Measurements from ENCODE around the gene NHLH2.

NHLH2 gene

DNA sequence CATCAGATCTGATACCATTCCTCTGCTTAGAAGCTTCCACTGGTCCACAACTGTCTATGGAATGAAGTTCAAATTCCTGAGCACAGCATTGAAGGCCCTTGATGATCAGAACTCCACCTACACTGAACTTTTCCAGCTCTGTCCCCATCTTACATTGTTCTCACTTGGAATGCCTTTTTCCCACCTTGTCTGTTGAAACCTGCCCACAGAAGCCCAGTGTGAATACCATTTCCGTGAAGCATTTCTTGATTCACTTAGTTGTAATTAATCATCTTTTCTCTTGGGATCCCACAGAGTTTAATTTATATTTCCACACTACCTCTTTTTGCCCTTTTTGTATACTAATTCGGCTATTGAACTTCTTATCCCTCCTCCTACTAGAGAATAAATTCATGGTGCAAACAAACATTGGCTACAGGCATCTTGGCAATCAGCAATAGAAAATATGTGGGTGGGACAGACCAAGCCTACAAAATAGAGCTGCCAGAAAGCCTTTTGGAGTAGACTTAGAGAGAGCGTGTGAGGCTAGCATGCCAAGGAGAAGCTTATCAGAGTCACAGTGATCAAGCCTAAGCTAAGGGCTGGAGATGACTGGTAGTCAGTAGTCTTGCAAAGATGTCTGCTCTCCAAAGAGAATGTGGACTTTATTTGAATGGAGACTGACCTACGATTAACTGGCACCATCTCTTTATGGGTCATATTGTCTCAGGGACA, 26.1 kb downstream of the NHLH2 start:
- Histone ChIP-seq H3F3A (ENCODE audit: control insufficient read depth, insufficient read depth) (no peaks in the 10 kb centered on the region), H3K9me3 (ENCODE audit: control insufficient read depth, insufficient read depth, low read length) (no peaks in the 10 kb centered on the region), H3K4me2 (ENCODE audit: low read length) (no peak overlapping the region), H3K4me1 (ENCODE audit: control insufficient read depth, low read length) (no peaks in the 10 kb centered on the region), H4K20me1 (ENCODE audit: control insufficient read depth, insufficient read depth, low read depth, low read length) (no peaks in the 10 kb centered on the region), H3K27ac (ENCODE audit: low read depth, low read length) (no peak overlapping the region), H3K9me2 (replicated peaks; ENCODE audit: control insufficient read depth, low read length) (no peaks in the 10 kb centered on the region), H3K27me3 (ENCODE audit: control insufficient read depth, low read length) (no peaks in the 10 kb centered on the region), H3K36me3 (ENCODE audit: control insufficient read depth, low read length) (no peaks in the 10 kb centered on the region), H3K4me3 (ENCODE audit: low read length) (no peak overlapping the region), H3K79me2 (ENCODE audit: control insufficient read depth, low read length) (no peaks in the 10 kb centered on the region)
- no peak for TF ChIP-seq EZH2phosphoT487 (IDR thresholded peaks at IDR 0.05; ENCODE audit: borderline replicate concordance, low read length)
- TF ChIP-seq, protein P1, sequence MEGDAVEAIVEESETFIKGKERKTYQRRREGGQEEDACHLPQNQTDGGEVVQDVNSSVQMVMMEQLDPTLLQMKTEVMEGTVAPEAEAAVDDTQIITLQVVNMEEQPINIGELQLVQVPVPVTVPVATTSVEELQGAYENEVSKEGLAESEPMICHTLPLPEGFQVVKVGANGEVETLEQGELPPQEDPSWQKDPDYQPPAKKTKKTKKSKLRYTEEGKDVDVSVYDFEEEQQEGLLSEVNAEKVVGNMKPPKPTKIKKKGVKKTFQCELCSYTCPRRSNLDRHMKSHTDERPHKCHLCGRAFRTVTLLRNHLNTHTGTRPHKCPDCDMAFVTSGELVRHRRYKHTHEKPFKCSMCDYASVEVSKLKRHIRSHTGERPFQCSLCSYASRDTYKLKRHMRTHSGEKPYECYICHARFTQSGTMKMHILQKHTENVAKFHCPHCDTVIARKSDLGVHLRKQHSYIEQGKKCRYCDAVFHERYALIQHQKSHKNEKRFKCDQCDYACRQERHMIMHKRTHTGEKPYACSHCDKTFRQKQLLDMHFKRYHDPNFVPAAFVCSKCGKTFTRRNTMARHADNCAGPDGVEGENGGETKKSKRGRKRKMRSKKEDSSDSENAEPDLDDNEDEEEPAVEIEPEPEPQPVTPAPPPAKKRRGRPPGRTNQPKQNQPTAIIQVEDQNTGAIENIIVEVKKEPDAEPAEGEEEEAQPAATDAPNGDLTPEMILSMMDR (IDR thresholded peaks at IDR 0.05; ENCODE audit: low read depth, low read length, poor library complexity, severe bottlenecking): no peak

DNA sequence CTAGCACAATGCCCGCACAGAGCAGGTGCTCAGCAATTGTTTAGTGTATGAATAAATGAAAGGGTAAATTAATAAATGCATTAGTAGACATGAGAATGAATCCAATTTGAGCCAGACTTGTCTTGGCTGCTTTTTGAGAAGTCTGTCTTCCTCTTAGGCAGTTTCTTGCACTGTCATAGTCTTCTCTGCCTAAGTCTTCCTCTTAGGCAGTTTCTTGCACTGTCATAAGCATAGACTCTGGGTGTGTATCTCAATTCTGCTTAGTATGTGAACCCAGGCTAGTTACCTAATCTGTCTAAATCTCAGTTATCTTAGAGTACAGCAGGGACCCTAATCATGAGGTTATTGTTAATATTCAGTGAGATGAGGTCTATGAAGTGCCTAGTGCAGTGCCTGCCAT, 27.2 kb downstream of the NHLH2 start:
- no peak for TF ChIP-seq EZH2phosphoT487 (IDR thresholded peaks at IDR 0.05; ENCODE audit: borderline replicate concordance, low read length)
- TF ChIP-seq, protein P1 (IDR thresholded peaks at IDR 0.05; ENCODE audit: low read depth, low read length, poor library complexity, severe bottlenecking): no peak
- H3K4me1 ChIP-seq (ENCODE audit: control insufficient read depth, low read length): no peaks in the 10 kb centered on the region
- H3K27me3 ChIP-seq (ENCODE audit: control insufficient read depth, low read length): no peaks in the 10 kb centered on the region
- no peaks in the 10 kb centered on the region for H3F3A ChIP-seq (ENCODE audit: control insufficient read depth, insufficient read depth)
- no peaks in the 10 kb centered on the region for H3K9me2 ChIP-seq (replicated peaks; ENCODE audit: control insufficient read depth, low read length)
- H3K9me3 ChIP-seq (ENCODE audit: control insufficient read depth, insufficient read depth, low read length): no peaks in the 10 kb centered on the region
- no peaks in the 10 kb centered on the region for H3K79me2 ChIP-seq (ENCODE audit: control insufficient read depth, low read length)
- no peak overlapping the region for H3K27ac ChIP-seq (ENCODE audit: low read depth, low read length)
- H3K36me3 ChIP-seq (ENCODE audit: control insufficient read depth, low read length): no peaks in the 10 kb centered on the region
- H3K4me2 ChIP-seq (ENCODE audit: low read length): no peak overlapping the region
- no peaks in the 10 kb centered on the region for H4K20me1 ChIP-seq (ENCODE audit: control insufficient read depth, insufficient read depth, low read depth, low read length)
- no peak overlapping the region for H3K4me3 ChIP-seq (ENCODE audit: low read length)

DNA sequence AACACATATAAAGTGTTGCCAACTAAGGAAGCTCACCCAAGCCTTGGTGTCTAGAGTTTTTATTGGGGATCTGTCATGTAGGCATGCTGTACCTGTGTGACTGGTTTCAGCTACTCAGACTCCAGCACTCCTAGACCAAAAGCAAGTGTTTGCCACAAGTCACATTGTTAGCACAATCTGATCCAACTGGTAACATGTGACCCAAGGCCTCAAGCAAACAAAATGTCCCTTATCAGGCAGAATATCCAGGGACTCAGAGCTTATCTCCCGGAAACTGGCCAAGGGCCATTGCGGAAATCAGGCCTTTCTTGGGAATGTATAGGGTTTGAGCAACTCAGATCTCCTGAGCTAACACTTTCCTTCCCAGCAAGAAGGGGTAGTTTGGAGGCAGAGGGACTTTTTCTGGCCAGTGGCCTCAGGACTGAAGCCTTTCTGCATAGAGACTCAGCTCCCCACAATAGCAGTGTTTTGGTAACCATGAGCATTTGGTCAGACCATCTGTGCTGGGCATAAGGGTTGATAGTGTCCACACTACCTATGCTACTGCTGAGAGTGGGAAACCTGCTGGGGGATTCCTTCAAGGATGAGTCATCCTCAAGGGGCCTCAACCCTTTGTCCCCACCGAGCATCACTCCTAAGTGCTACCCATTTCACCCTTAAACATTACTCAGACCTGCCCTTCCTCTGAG, 29.6 kb downstream of the NHLH2 start:
- H3K27ac ChIP-seq (ENCODE audit: low read depth, low read length): no peak overlapping the region
- H3F3A ChIP-seq (ENCODE audit: control insufficient read depth, insufficient read depth): no peaks in the 10 kb centered on the region
- no peaks in the 10 kb centered on the region for H3K79me2 ChIP-seq (ENCODE audit: control insufficient read depth, low read length)
- no peak overlapping the region for H3K4me3 ChIP-seq (ENCODE audit: low read length)
- H4K20me1 ChIP-seq (ENCODE audit: control insufficient read depth, insufficient read depth, low read depth, low read length): no peaks in the 10 kb centered on the region
- no peaks in the 10 kb centered on the region for H3K27me3 ChIP-seq (ENCODE audit: control insufficient read depth, low read length)
- no peaks in the 10 kb centered on the region for H3K4me1 ChIP-seq (ENCODE audit: control insufficient read depth, low read length)
- H3K9me2 ChIP-seq (replicated peaks; ENCODE audit: control insufficient read depth, low read length): no peaks in the 10 kb centered on the region
- H3K4me2 ChIP-seq (ENCODE audit: low read length): no peak overlapping the region
- no peaks in the 10 kb centered on the region for H3K36me3 ChIP-seq (ENCODE audit: control insufficient read depth, low read length)
- H3K9me3 ChIP-seq (ENCODE audit: control insufficient read depth, insufficient read depth, low read length): no peaks in the 10 kb centered on the region
- TF ChIP-seq EZH2phosphoT487 (IDR thresholded peaks at IDR 0.05; ENCODE audit: borderline replicate concordance, low read length): no peak
- TF ChIP-seq, protein P1 (IDR thresholded peaks at IDR 0.05; ENCODE audit: low read depth, low read length, poor library complexity, severe bottlenecking): no peak
